Sigmoid colon (tissue), 7 donors: ENCODE results near the gene DNAH3. TPM values are rescaled to one million over a fixed set of nuclear protein-coding genes. Genes with fewer than 3 reads are reported as not detected.
A peak's percentile ranks its signal among the peaks of the same experiment; 100 is the strongest.

Experiments
- DNase-seq: peaks from one replicate; pipeline ENCODE4 v3.0.0-alpha.2; 2019
- H3K27ac ChIP-seq, 4 donors: fragments of 200-600 bp; sonication (generic); one replicate each; pipeline ENCODE4 v1.5.1; 2016 to 2019; ENCODE audit warnings: mild to moderate bottlenecking in 1 of 4
- H3K27me3 ChIP-seq, 3 donors: fragments of 200-600 bp; sonication (generic); one replicate each; pipeline ENCODE4 v1.5.1; 2019; ENCODE audit warnings: mild to moderate bottlenecking in 1 of 3
- H3K36me3 ChIP-seq, 4 donors: fragments of 200-600 bp; sonication (generic); one replicate each; pipeline ENCODE4 v1.5.1; 2016 to 2019
- H3K4me1 ChIP-seq, 4 donors: fragments of 200-600 bp; sonication (generic); one replicate each; pipeline ENCODE4 v1.5.1; 2017 to 2019
- H3K4me3 ChIP-seq, 4 donors: fragments of 200-600 bp; sonication (generic); one replicate each; pipeline ENCODE4 v1.5.1; 2017 to 2019; ENCODE audit warnings: mild to moderate bottlenecking in 2 of 4, moderate library complexity in 1 of 4
- H3K9me3 ChIP-seq, 4 donors: fragments of 200-600 bp in 3 of 4; sonication (generic) in 3 of 4; one replicate each; pipeline versions ENCODE4 v1.5.1 to v1.6.1; 2013 to 2019
- EP300 ChIP-seq, 4 donors: sonication (generic); formaldehyde crosslinking; IDR thresholded peaks; one replicate each; pipeline ENCODE4 v1.6.1; 2017; ENCODE audit warnings: antibody characterized with exemption in 4 of 4
- POLR2A ChIP-seq, 2 donors: fragments of 450-650 bp; IDR thresholded peaks; one replicate each; pipeline ENCODE4 v1.6.1; 2016; ENCODE audit warnings: antibody characterized with exemption in 2 of 2, mild to moderate bottlenecking in 2 of 2, moderate library complexity in 2 of 2
- POLR2AphosphoS5 ChIP-seq, 4 donors: sonication (generic); formaldehyde crosslinking; IDR thresholded peaks; one replicate each; pipeline ENCODE4 v1.6.1; 2017; ENCODE audit warnings: antibody characterized with exemption in 4 of 4
- WGBS, 2 donors: extraction: QIAGEN DNeasy Blood & Tissue Kit; methylation state at CpG; one replicate each; pipeline ENCODE4 v1.1.7; 2013; 5-methylcytosine and 5-hydroxymethylcytosine counted together
- intact Hi-C: fragments of 100-400 bp; cut with DNase I; formaldehyde crosslinking; loops from one replicate; pipeline ENCODE4 v1.15.1; 2023
- polyA plus RNA-seq, 3 donors: library from polyadenylated mRNA; stranded (reverse); fragments of 200-250 nt; gene quantifications; one replicate each; pipeline ENCODE4 v1.2.3, GENCODE V29; 2013
- total RNA-seq, 4 donors: library from RNA; depleted of rRNA; stranded (reverse); fragments of >200 nt; gene quantifications; one replicate each; pipeline ENCODE4 v1.1.0, GENCODE V29; 2016
- TF ChIP-seq, protein P1 (sequence below), 4 experiments: fragments of 450-650 bp in 3 of 4; fragments of 200-600 bp in 1 of 4; IDR thresholded peaks; one replicate each; pipeline ENCODE4 v1.5.1; 2016 to 2019; ENCODE audit warnings: antibody characterized with exemption in 4 of 4, mild to moderate bottlenecking in 3 of 4, moderate library complexity in 2 of 4
- donor health status: healthy with polysubstance abuse.
- donor health status: Bipolar disorder and iron deficiency.
- donor health status: healthy.

The DNAH3 gene
- total and polyA plus RNA-seq, 7 donors, result 0.26 to 0.92 (median 0.60) TPM; not detected in 4

DNA sequence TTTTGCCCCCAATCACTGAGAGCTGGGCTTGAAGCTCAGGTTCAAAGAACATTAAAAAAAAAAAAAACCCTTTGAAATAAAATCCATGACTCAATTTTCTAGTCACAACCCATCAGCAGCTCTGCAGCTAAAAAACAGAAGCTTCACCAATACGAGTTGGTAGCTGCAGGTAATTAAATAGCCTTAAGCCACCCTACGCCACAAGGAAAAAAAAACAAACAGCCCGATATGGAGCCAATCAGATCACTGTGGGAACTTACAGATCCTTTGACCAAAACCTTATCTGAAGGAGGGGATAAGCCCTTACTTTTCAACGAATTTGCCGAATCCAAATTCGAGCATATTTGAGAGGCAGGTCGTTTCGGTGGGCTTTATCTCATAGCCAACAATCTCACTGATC is 69.3 kb downstream of the DNAH3 start:
- H3K36me3 ChIP-seq, result no peaks in the 10 kb centered on the region
- no peak for DNase-seq
- 79 to 80% methylated on average over 8 of the region's 8 CpGs for WGBS, 2 donors
- H3K4me3 ChIP-seq, result no peak overlapping the region
- H3K4me1 ChIP-seq, result peaks cover 0 to 10% (median 0%) of the 10 kb centered on the region in 4 donors
- intact Hi-C loops, result loop anchor here (5.0 to 10.0 kb wide), 2 partner anchors 167 to 274 kb away; partner anchors contain the start of genes ERI2 and REXO5
- no peak overlapping the region for H3K27ac ChIP-seq
- no peaks in the 10 kb centered on the region for H3K27me3 ChIP-seq
- no peaks in the 10 kb centered on the region for H3K9me3 ChIP-seq
- no peak for TF ChIP-seq POLR2A (IDR thresholded peaks at IDR 0.05)
- no peak for TF ChIP-seq EP300 (IDR thresholded peaks at IDR 0.05)
- TF ChIP-seq POLR2AphosphoS5 (IDR thresholded peaks at IDR 0.05), result no peak
- TF ChIP-seq, protein P1, sequence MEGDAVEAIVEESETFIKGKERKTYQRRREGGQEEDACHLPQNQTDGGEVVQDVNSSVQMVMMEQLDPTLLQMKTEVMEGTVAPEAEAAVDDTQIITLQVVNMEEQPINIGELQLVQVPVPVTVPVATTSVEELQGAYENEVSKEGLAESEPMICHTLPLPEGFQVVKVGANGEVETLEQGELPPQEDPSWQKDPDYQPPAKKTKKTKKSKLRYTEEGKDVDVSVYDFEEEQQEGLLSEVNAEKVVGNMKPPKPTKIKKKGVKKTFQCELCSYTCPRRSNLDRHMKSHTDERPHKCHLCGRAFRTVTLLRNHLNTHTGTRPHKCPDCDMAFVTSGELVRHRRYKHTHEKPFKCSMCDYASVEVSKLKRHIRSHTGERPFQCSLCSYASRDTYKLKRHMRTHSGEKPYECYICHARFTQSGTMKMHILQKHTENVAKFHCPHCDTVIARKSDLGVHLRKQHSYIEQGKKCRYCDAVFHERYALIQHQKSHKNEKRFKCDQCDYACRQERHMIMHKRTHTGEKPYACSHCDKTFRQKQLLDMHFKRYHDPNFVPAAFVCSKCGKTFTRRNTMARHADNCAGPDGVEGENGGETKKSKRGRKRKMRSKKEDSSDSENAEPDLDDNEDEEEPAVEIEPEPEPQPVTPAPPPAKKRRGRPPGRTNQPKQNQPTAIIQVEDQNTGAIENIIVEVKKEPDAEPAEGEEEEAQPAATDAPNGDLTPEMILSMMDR (IDR thresholded peaks at IDR 0.05), result no peak

DNA sequence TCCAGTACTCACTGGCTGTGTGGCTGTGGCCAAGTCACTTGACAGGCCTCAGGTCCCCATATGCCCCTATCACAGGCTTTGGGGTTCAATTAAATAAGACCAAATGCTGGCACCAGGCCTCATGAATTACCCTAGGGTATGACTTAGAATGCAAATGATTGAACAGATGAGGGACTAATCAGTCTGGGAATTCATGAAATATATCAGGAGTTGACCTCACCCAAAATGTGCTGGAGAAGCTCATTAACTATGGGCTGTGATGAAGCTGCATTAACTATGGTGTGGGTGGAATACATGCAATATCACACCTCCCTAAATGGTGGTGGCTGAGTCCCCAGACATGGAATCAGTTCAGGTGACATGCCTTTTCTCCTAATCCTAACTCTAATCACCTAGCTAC is 72.1 kb downstream of the DNAH3 start:
- Histone ChIP-seq H3K36me3 (no peaks in the 10 kb centered on the region), H3K9me3 (no peaks in the 10 kb centered on the region), H3K4me3 (no peak overlapping the region), H3K27ac (no peak overlapping the region), H3K4me1 (peaks cover 0 to 10% (median 2%) of the 10 kb centered on the region in 4 donors), H3K27me3 (no peaks in the 10 kb centered on the region)
- no peak for TF ChIP-seq POLR2A (IDR thresholded peaks at IDR 0.05)
- TF ChIP-seq POLR2AphosphoS5 (IDR thresholded peaks at IDR 0.05), result no peak
- TF ChIP-seq EP300 (IDR thresholded peaks at IDR 0.05), result no peak
- TF ChIP-seq, protein P1 (IDR thresholded peaks at IDR 0.05), result no peak
- intact Hi-C loops, result no loop called here
- DNase-seq, result no peak

DNA sequence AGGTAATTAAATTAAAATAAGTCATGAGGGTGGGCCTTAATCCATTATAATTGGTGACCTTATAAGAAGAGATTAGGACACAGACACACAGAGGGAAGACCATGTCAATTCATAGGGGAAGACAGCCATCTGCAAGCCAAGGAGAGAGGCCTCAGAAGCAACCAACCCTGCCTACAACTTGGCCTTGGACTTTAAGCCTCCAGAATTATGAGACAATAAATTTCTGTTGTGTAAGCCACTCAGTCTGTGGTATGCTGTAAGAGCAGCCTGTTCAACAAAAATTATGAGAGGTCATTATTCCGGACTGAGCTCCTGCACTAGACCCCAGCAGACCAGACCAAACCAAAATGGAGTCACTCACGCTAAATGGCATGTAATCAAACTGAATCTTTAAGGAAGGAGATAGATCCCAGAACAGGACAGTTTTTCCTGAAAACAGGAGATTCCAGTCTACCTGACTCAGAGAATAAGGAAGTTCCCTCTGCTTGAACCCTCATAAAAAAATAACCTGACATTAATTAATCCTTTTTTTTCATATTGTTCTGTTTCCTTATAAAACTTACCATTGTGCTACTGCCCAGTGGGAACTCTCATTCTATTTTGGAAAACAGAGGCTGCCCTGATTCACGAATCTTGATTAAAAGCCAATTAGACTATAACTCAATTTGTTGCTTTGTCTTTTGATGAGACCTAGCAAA is 74.3 kb downstream of the DNAH3 start:
- intact Hi-C loops, result no loop called here
- Histone ChIP-seq H3K27me3 (no peaks in the 10 kb centered on the region), H3K27ac (peak overlapping the region in 1 of 4 donors; percentile 49), H3K4me3 (no peak overlapping the region), H3K9me3 (no peaks in the 10 kb centered on the region), H3K36me3 (no peaks in the 10 kb centered on the region), H3K4me1 (peaks cover 0 to 9% (median 2%) of the 10 kb centered on the region in 4 donors)
- WGBS, 2 donors, result 18 to 60% methylated on average over 3 of the region's 3 CpGs
- TF ChIP-seq EP300 (IDR thresholded peaks at IDR 0.05) (no peak), POLR2A (IDR thresholded peaks at IDR 0.05) (no peak), POLR2AphosphoS5 (IDR thresholded peaks at IDR 0.05) (no peak)
- TF ChIP-seq, protein P1 (IDR thresholded peaks at IDR 0.05), result no peak
- no peak for DNase-seq

- no peaks in the 10 kb centered on the region for H3K27me3 ChIP-seq
- H3K4me1 ChIP-seq, result peaks cover 0 to 9% (median 2%) of the 10 kb centered on the region in 4 donors
- H3K4me3 ChIP-seq, result no peak overlapping the region
- H3K36me3 ChIP-seq, result no peaks in the 10 kb centered on the region
- intact Hi-C loops, result no loop called here
- no peaks in the 10 kb centered on the region for H3K9me3 ChIP-seq
- 85 to 94% methylated on average over 7 of the region's 7 CpGs for WGBS, 2 donors
- no peak overlapping the region for H3K27ac ChIP-seq
- TF ChIP-seq, protein P1 (IDR thresholded peaks at IDR 0.05), result no peak
- no peak for TF ChIP-seq EP300 (IDR thresholded peaks at IDR 0.05)
- TF ChIP-seq POLR2A (IDR thresholded peaks at IDR 0.05), result no peak
- no peak for TF ChIP-seq POLR2AphosphoS5 (IDR thresholded peaks at IDR 0.05)
- DNase-seq, result no peak
Measured at GRCh38 chr16:21075252-21075651, 75.4 kb downstream of the DNAH3 start.
